ENCODE data around the gene CDHR2.

- TF ChIP-seq EZH2 (IDR thresholded peaks at IDR 0.05), result no peak
- peak; percentile 65 for TF ChIP-seq POLR2AphosphoS5 (IDR thresholded peaks at IDR 0.05; ENCODE audit: borderline replicate concordance, low read depth, low read length)
Observed at GRCh38 chr5:176536902-176537553, 12.1 kb upstream of the CDHR2 start, which contains the start of gene RNF44.
